Measurements from ENCODE around the gene ATXN10.

Gene ATXN10

DNA sequence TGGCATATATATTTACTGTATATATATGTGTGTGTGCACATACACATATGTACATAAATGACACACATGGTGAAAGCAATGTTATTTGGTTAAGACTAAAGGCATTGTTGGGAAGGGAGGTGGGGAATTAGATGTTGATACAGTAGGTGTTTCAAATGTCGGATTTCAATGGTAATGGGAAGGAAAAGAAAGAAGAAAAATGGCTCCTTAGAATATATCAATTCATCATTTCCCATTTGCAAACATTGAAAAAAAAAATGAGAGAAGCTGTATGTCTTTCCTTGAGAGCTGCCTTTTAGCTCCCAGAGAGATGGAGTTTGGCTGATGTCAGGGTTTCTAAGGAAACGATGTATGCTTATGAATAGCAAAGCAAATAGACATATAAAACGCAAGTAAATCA is 33.4 kb upstream of the ATXN10 start:
- TF ChIP-seq CTCF (conservative IDR thresholded peaks at IDR 0.05; ENCODE audit: low read depth, low read length) = no peak
- no peak for DNase-seq (ENCODE audit: low read depth)
- no peak overlapping the region for H3K4me3 ChIP-seq (ENCODE audit: low read length)

GRCh38 chr22:45638834-45639746 is 32.5 kb upstream of the ATXN10 start:
- H3K4me3 ChIP-seq (ENCODE audit: low read length) = no peak overlapping the region
- no peak for DNase-seq (ENCODE audit: low read depth)
- TF ChIP-seq CTCF (conservative IDR thresholded peaks at IDR 0.05; ENCODE audit: low read depth, low read length) = no peak

DNA sequence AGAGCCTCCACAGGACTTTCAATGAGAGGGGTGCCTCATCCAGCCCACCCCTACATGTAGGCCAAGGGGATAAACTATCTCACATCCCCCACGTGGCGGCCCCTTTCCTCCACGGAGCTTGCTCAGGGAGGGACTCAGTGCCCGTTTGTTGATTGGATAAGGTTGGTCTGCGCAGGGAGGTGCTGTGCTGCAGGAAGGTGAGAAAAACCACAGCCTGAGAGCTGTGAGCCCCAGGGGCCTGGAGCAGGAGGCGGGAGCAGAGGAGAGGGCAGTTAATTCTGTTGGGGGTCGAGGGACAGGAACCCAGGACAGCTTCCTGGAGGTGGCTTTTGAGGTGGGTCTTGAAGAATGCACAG is 31.9 kb upstream of the ATXN10 start:
- no peak for DNase-seq (ENCODE audit: low read depth)
- H3K4me3 ChIP-seq (ENCODE audit: low read length) = no peak overlapping the region
- TF ChIP-seq CTCF (conservative IDR thresholded peaks at IDR 0.05; ENCODE audit: low read depth, low read length) = no peak

GRCh38 chr22:45640291-45640940 is 31.2 kb upstream of the ATXN10 start:
- no peak overlapping the region for H3K4me3 ChIP-seq (ENCODE audit: low read length)
- DNase-seq (ENCODE audit: low read depth) = no peak
- TF ChIP-seq CTCF (conservative IDR thresholded peaks at IDR 0.05; ENCODE audit: low read depth, low read length) = no peak

DNA sequence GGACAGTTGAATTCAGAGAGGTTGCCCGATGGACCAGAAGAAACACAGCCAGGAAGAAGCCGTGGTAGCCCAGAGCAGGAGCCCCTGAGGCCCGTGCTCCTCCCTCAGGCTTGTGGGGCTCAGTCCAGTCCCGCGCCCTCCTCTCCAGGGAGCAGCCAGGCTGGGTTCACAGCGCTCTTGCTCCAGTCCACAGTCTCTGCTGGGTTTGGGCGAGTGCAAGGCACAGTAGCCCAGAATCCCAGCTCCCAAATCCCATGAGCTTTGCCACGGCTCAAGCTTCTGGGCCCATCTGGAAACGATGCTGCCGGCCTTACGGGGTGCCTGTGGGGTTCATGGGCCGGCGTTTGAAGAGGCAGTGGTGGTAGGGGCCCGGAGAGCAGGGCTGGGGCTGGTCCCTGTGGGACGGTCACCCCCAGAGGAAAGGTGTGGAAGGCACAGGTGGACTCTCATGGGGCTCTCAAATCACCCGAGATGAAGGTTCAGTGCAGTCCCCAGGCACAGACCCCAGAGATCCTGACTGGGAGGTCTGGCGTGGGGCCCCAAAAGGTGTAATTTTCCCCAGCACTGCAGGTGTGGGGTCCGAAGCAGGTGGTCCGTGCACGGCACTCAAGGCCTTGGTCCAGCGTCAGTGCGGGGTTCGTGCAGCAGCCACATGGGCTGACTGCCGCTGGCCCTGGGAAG is 30.6 kb upstream of the ATXN10 start:
- DNase-seq (ENCODE audit: low read depth) = no peak
- TF ChIP-seq CTCF (conservative IDR thresholded peaks at IDR 0.05; ENCODE audit: low read depth, low read length) = no peak
- H3K4me3 ChIP-seq (ENCODE audit: low read length) = no peak overlapping the region

DNA sequence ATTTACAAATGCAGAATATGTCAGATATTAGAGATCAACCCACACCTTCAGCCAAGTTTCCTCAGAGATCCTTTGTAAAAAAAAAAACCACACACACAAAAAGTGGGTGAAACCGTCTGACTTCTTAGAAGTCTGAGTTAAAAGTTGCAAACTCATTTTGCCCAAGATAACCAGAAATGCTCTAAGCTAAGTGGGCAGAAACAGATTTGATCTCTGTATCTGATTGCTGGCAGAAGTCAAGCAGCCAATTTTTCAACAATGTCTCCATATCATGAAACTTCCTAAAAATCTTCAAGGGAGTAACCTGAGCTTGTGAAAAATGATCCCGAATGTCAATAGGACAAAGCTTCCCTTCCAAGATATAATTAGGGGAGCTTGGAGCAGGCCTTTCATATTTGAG is 28.6 kb upstream of the ATXN10 start:
- no peak for TF ChIP-seq CTCF (conservative IDR thresholded peaks at IDR 0.05; ENCODE audit: low read depth, low read length)
- DNase-seq (ENCODE audit: low read depth) = no peak
- H3K4me3 ChIP-seq (ENCODE audit: low read length) = no peak overlapping the region
